IMR-90 (cell line): Measurements from ENCODE around the gene PCP4L1. TPM values are rescaled to one million over a fixed set of nuclear protein-coding genes. Genes with fewer than 3 reads are reported as not detected.

ENCODE experiments used
- ATAC-seq: fragments of 200-7000 bp; cut with Tn5 transposase; 2 replicates; pipeline ENCODE4 v1.9.1; 2020; ENCODE audit warnings: low read depth, mild to moderate bottlenecking, moderate library complexity
- BruUV-seq: library from RNA; stranded (reverse); fragments of 400-500 nt; replicated peaks from 2 replicates; lab custom pipeline; 2021; lab: Mats Ljungman, UMichigan
- CTCF ChIA-PET: fragments of 300-600 bp; formaldehyde crosslinking; extraction: SDS; loops from one replicate; lab custom pipeline; 2021; ENCODE audit warnings: antibody characterized with exemption; lab: Yijun Ruan, JAX
- POLR2A ChIA-PET: fragments of 300-600 bp; sonication (Branson Sonifier 250); formaldehyde crosslinking; loops from one replicate; lab custom pipeline; 2022; ENCODE audit warnings: antibody characterized with exemption; ENCODE audit not compliant: unreplicated experiment; lab: Charles Lee
- DNase-seq: peaks from one replicate; pipeline ENCODE4 v3.0.0; 2013
- H2AFZ ChIP-seq: replicated peaks from 2 replicates; pipeline ENCODE3; 2013; ENCODE audit warnings: low read length, mild to moderate bottlenecking; ENCODE audit not compliant: poor library complexity
- H2AK5ac ChIP-seq: 2 replicates; pipeline ENCODE4 v1.6.1; 2013; ENCODE audit warnings: low read depth, low read length, inconsistent platforms
- H2AK9ac ChIP-seq: replicated peaks from 2 replicates; pipeline ENCODE3; 2013; ENCODE audit warnings: mild to moderate bottlenecking, low read depth, low read length, moderate library complexity; ENCODE audit not compliant: poor library complexity
- H2BK120ac ChIP-seq: 2 replicates; pipeline ENCODE4 v1.6.1; 2013; ENCODE audit warnings: low read depth, low read length, inconsistent platforms
- H2BK15ac ChIP-seq: 3 replicates; pipeline ENCODE4 v1.6.1; 2013; ENCODE audit warnings: low read depth, low read length, inconsistent platforms
- H2BK20ac ChIP-seq: 2 replicates; pipeline ENCODE4 v1.6.1; 2013; ENCODE audit warnings: low read depth, mild to moderate bottlenecking, inconsistent platforms, low read length, moderate library complexity
- H2BK5ac ChIP-seq: 2 replicates; pipeline ENCODE4 v1.6.1; 2013; ENCODE audit warnings: mild to moderate bottlenecking, low read depth, low read length, inconsistent platforms; ENCODE audit not compliant: poor library complexity, severe bottlenecking
- H3K14ac ChIP-seq: replicated peaks from 2 replicates; pipeline ENCODE4 v1.6.1; 2013; ENCODE audit warnings: low read depth, low read length, inconsistent platforms
- H3K18ac ChIP-seq: 2 replicates; pipeline ENCODE4 v1.6.1; 2013; ENCODE audit warnings: low read depth, low read length, control low read depth
- H3K23ac ChIP-seq: 2 replicates; pipeline ENCODE4 v1.6.1; 2013; ENCODE audit warnings: low read depth, low read length, inconsistent platforms
- H3K27ac ChIP-seq: 2 replicates; pipeline ENCODE4 v1.5.1; 2013; ENCODE audit warnings: mild to moderate bottlenecking, control low read depth, low read length; ENCODE audit not compliant: insufficient read depth
- H3K27me3 ChIP-seq: 2 replicates; pipeline ENCODE4 v1.6.1; 2013; ENCODE audit warnings: low read length; ENCODE audit not compliant: control insufficient read depth, insufficient read depth
- H3K36me3 ChIP-seq: 2 replicates; pipeline ENCODE4 v1.6.1; 2013; ENCODE audit warnings: low read length, mixed read lengths; ENCODE audit not compliant: control insufficient read depth, insufficient read depth
- H3K4ac ChIP-seq: 2 replicates; pipeline ENCODE4 v1.6.1; 2013; ENCODE audit warnings: low read depth, low read length, inconsistent platforms
- H3K4me1 ChIP-seq: 2 replicates; pipeline ENCODE4 v1.6.1; 2013; ENCODE audit warnings: low read length, mixed read lengths; ENCODE audit not compliant: control insufficient read depth, insufficient read depth
- H3K4me2 ChIP-seq: 2 replicates; pipeline ENCODE4 v1.6.1; 2013; ENCODE audit warnings: low read depth, mild to moderate bottlenecking, control low read depth, low read length, moderate library complexity
- H3K4me3 ChIP-seq: 2 replicates; pipeline ENCODE4 v1.5.1; 2013; ENCODE audit warnings: low read depth, mild to moderate bottlenecking, control low read depth, low read length, moderate library complexity; ENCODE audit not compliant: insufficient read depth
- H3K56ac ChIP-seq: 2 replicates; pipeline ENCODE4 v1.6.1; 2013; ENCODE audit warnings: low read length, inconsistent platforms; ENCODE audit not compliant: insufficient read depth; ENCODE audit errors: extremely low read depth
- H3K79me1 ChIP-seq, 2 experiments: 2 replicates each; pipeline ENCODE4 v1.6.1; 2013; ENCODE audit warnings: low read length in 2 of 2, inconsistent platforms in 1 of 2, low read depth in 1 of 2
- H3K9ac ChIP-seq: 2 replicates; pipeline ENCODE4 v1.6.1; 2013; ENCODE audit warnings: low read depth, low read length, control low read depth
- H3K9me1 ChIP-seq: 2 replicates; pipeline ENCODE4 v1.6.1; 2013; ENCODE audit warnings: low read length, inconsistent platforms; ENCODE audit not compliant: insufficient read depth
- H3K9me3 ChIP-seq: 2 replicates; pipeline ENCODE4 v1.6.1; 2013; ENCODE audit warnings: low read length; ENCODE audit not compliant: control insufficient read depth, insufficient read depth
- H4K20me1 ChIP-seq: 2 replicates; pipeline ENCODE4 v1.6.1; 2013; ENCODE audit warnings: low read length, inconsistent platforms; ENCODE audit not compliant: insufficient read depth
- H4K5ac ChIP-seq: 2 replicates; pipeline ENCODE4 v1.6.1; 2013; ENCODE audit warnings: mild to moderate bottlenecking, low read depth, low read length, control low read depth
- H4K8ac ChIP-seq, 2 experiments: 2 replicates each; pipeline ENCODE4 v1.6.1; 2013; ENCODE audit warnings: low read depth in 2 of 2, low read length in 2 of 2, control low read depth in 1 of 2, inconsistent platforms in 1 of 2
- H4K91ac ChIP-seq: 2 replicates; pipeline ENCODE4 v1.6.1; 2013; ENCODE audit warnings: low read depth, low read length, inconsistent platforms; ENCODE audit not compliant: insufficient read depth
- BHLHE40 ChIP-seq: fragments of 150-350 bp; IDR thresholded peaks from 2 replicates; pipeline ENCODE4 v1.6.1; 2016; ENCODE audit warnings: mild to moderate bottlenecking, low read depth, low read length
- CHD1 ChIP-seq: IDR thresholded peaks from 2 replicates; pipeline ENCODE4 v1.6.1; 2012; ENCODE audit warnings: low read depth, low read length, improper control_type of control experiment
- FOS ChIP-seq: fragments of 150-350 bp; IDR thresholded peaks from 2 replicates; pipeline ENCODE4 v1.6.1; 2016; ENCODE audit warnings: low read depth, low read length
- MAZ ChIP-seq: IDR thresholded peaks from 2 replicates; pipeline ENCODE4 v1.6.1; 2012; ENCODE audit warnings: low read depth, mild to moderate bottlenecking, low read length, improper control_type of control experiment, moderate library complexity, borderline replicate concordance
- MXI1 ChIP-seq: IDR thresholded peaks from 2 replicates; pipeline ENCODE4 v1.6.1; 2012; ENCODE audit warnings: low read depth, mild to moderate bottlenecking, low read length, moderate library complexity, borderline replicate concordance
- POLR2A ChIP-seq: IDR thresholded peaks from 2 replicates; pipeline ENCODE4 v1.6.1; 2012; ENCODE audit warnings: mild to moderate bottlenecking, low read depth, low read length
- RAD21 ChIP-seq: IDR thresholded peaks from 2 replicates; pipeline ENCODE4 v1.6.1; 2012; ENCODE audit warnings: low read length, improper control_type of control experiment
- RCOR1 ChIP-seq: IDR thresholded peaks from 2 replicates; pipeline ENCODE4 v1.6.1; 2012; ENCODE audit warnings: mild to moderate bottlenecking, low read length, improper control_type of control experiment; ENCODE audit not compliant: insufficient replicate concordance
- SMC3 ChIP-seq: fragments of 150-350 bp; IDR thresholded peaks from 2 replicates; pipeline ENCODE4 v1.6.1; 2016; ENCODE audit warnings: low read depth, mild to moderate bottlenecking, antibody characterized with exemption, low read length, moderate library complexity
- USF2 ChIP-seq: fragments of 150-350 bp; IDR thresholded peaks from 2 replicates; pipeline ENCODE4 v1.6.1; 2017; ENCODE audit warnings: mild to moderate bottlenecking, antibody characterized with exemption, low read length, low read depth
- WGBS, 2 experiments: methylation state at CpG; one replicate each; pipeline versions ENCODE4 v1.1.5 to v1.1.7; 2013; ENCODE audit warnings: missing lambda C conversion rate in 2 of 2; ENCODE audit not compliant: insufficient read length in 1 of 2; ENCODE audit errors: extremely low coverage in 2 of 2; 5-methylcytosine and 5-hydroxymethylcytosine counted together
- dilution Hi-C: fragments of 300-500 bp; cut with HindIII; formaldehyde crosslinking; loops from one replicate; pipeline ENCODE4 v1.14.3; 2018; ENCODE audit warnings: low sequenced_read_pairs; ENCODE audit not compliant: unreplicated experiment
- in situ Hi-C: fragments of 300-500 bp; cut with MboI; formaldehyde crosslinking; loops from 3 replicates; pipeline ENCODE4 v1.14.3; 2019; ENCODE audit warnings: low sequenced_read_pairs, inconsistent platforms, mixed read lengths
- intact Hi-C: fragments of 100-400 bp; cut with micrococcal nuclease; formaldehyde crosslinking; loops from 2 replicates; pipeline ENCODE4 v1.10.0; 2022
- polyA plus RNA-seq, 3 experiments: library from polyadenylated mRNA; depleted of rRNA; stranded (reverse); fragments of >200 nt; gene quantifications; 2 replicates each; pipeline ENCODE4 v1.2.3, GENCODE V29; 2012; ENCODE audit warnings: low replicate concordance in 1 of 3
- total RNA-seq: library from RNA; depleted of rRNA; stranded (reverse); fragments of >200 nt; gene quantifications from 2 replicates; pipeline ENCODE4 v1.2.3, GENCODE V29; 2012
- TF ChIP-seq, protein P1 (sequence below): fragments of 150-350 bp; IDR thresholded peaks from 2 replicates; pipeline ENCODE4 v1.6.1; 2016; ENCODE audit warnings: low read depth, mild to moderate bottlenecking, low read length, moderate library complexity, borderline replicate concordance
- TF ChIP-seq, protein P2 (sequence below): conservative IDR thresholded peaks from 2 replicates; pipeline ENCODE4 v1.5.1; 2012; ENCODE audit warnings: mild to moderate bottlenecking, low read depth, low read length, improper control_type of control experiment

The PCP4L1 gene
- total and polyA plus RNA-seq, 2 of the 4 experiments (the other 2 are of a cell fraction) = not detected

DNA sequence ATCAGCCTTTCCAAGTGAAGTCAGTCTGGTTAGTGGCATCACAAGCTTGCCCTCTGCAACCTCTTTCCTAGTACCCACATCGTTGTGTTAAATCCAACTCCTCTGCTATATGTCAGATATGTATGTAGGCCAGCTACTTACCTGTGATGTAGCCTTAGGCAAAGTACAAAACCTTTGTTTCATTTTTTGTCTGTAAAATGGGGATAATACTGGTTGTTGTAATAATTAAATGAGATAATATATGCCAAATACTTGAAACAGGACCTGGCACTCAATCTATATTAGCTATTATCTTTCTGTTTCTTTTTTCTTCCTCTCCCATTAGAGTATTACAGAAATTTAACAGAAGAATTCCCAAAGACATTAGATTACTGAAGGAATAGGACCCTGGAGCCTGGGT is 1.2 kb downstream of the PCP4L1 start:
- H3K56ac ChIP-seq = no peak overlapping the region
- TF ChIP-seq, protein P1, sequence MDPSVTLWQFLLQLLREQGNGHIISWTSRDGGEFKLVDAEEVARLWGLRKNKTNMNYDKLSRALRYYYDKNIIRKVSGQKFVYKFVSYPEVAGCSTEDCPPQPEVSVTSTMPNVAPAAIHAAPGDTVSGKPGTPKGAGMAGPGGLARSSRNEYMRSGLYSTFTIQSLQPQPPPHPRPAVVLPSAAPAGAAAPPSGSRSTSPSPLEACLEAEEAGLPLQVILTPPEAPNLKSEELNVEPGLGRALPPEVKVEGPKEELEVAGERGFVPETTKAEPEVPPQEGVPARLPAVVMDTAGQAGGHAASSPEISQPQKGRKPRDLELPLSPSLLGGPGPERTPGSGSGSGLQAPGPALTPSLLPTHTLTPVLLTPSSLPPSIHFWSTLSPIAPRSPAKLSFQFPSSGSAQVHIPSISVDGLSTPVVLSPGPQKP = no peak
- TF ChIP-seq CHD1 (no peak), RAD21 (no peak), SMC3 (no peak), MXI1 (no peak), FOS (no peak), POLR2A (no peak), USF2 (no peak), MAZ (no peak), RCOR1 (no peak), BHLHE40 (no peak)
- TF ChIP-seq, protein P2, sequence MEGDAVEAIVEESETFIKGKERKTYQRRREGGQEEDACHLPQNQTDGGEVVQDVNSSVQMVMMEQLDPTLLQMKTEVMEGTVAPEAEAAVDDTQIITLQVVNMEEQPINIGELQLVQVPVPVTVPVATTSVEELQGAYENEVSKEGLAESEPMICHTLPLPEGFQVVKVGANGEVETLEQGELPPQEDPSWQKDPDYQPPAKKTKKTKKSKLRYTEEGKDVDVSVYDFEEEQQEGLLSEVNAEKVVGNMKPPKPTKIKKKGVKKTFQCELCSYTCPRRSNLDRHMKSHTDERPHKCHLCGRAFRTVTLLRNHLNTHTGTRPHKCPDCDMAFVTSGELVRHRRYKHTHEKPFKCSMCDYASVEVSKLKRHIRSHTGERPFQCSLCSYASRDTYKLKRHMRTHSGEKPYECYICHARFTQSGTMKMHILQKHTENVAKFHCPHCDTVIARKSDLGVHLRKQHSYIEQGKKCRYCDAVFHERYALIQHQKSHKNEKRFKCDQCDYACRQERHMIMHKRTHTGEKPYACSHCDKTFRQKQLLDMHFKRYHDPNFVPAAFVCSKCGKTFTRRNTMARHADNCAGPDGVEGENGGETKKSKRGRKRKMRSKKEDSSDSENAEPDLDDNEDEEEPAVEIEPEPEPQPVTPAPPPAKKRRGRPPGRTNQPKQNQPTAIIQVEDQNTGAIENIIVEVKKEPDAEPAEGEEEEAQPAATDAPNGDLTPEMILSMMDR = no peak
- H2BK15ac ChIP-seq = no peak overlapping the region
- no peak overlapping the region for H4K91ac ChIP-seq
- H3K4me2 ChIP-seq = no peak overlapping the region
- no peaks in the 10 kb centered on the region for H3K9me1 ChIP-seq
- ChIA-PET CTCF (no interaction called here), POLR2A (no interaction called here)
- intact Hi-C loops = no loop called here
- peaks cover 11% of the 10 kb centered on the region for H3K9me3 ChIP-seq
- H3K9ac ChIP-seq = no peak overlapping the region
- no peak overlapping the region for H3K4me3 ChIP-seq
- no peaks in the 10 kb centered on the region for H3K79me1 ChIP-seq
- no TSS peak for BruUV-seq
- H2AFZ ChIP-seq = no peak overlapping the region
- dilution Hi-C loops = no loop called here
- no peak overlapping the region for H4K5ac ChIP-seq
- no peak overlapping the region for H3K18ac ChIP-seq
- no peak overlapping the region for H2AK9ac ChIP-seq
- no peak for ATAC-seq
- H2BK5ac ChIP-seq = no peak overlapping the region
- no peak for DNase-seq
- H3K23ac ChIP-seq = no peak overlapping the region
- no peak overlapping the region for H2AK5ac ChIP-seq
- peaks cover 36% of the 10 kb centered on the region for H3K27me3 ChIP-seq
- H4K20me1 ChIP-seq = no peaks in the 10 kb centered on the region
- no peak overlapping the region for H3K14ac ChIP-seq
- H2BK20ac ChIP-seq = no peak overlapping the region
- H3K4ac ChIP-seq = no peak overlapping the region
- H3K36me3 ChIP-seq = no peaks in the 10 kb centered on the region
- no peaks in the 10 kb centered on the region for H3K4me1 ChIP-seq
- in situ Hi-C loops = no loop called here
- no peak overlapping the region for H2BK120ac ChIP-seq
- H4K8ac ChIP-seq = no peak overlapping the region
- WGBS, 2 experiments = no CpG with 5 or more reads among the region's 1 CpG
- no peak overlapping the region for H3K27ac ChIP-seq
